ENCODE data around the gene GOLGA5.
"Not testable (repeated sequence)": the region's sequence is repeated elsewhere in the genome, so short reads cannot be mapped to it uniquely, and the experiment has no call there.

GOLGA5 gene

GRCh38 chr14:92841930-92842329 lies 47.8 kb downstream of the GOLGA5 start:
- DNase-seq = no peak

DNA sequence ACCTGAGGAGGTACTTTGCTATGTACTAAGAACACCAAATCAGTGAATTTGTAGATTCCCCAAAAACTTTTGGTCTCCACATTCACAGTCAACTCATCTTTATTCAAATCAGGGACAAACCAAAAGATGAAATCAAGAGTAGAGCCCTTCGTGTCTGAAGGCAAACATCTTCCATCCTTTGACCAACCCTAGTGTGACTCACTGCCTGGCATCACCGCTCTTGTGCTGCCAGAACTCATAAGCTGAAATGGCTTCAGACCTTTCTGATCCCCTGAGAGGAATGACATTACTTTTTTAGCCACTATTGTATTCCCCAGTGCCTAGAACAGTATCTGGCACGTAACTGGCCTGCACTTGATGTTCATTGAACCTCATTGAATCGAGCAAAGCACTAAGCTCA lies 50.1 kb downstream of the GOLGA5 start:
- peak; percentile 6 for DNase-seq

DNA sequence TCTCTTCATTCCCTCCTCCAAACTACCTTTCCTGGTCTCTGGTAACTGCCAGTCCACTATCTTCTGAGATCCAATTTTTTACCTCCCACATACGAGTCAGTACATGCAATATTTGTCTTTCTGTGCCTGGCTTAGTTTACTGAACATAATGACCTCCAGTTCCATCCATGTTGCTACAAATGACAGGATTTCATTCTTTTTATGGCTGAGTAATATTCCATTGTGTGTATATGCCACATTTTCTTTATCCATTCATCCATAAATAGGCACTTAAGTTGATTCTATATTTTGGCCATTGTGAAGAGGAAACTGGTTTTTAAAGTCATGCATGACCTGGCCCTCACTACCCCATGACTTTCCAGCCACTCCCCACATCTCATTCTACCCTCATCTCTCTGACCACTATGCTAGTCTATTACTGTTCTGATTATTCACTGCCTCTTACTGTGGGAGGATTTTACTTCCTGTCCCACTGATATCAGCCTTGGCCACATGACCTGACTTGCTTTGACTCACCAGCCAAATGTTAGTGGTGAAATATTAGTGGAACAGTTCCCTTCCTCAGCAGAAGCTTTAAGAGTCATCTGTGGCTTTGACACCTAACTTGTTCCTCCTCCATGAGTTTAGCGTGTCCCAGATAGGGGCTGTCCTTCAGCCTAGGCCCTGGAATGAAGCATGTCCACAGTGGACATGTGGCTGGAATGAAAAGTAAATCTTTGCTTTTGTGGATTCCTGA lies 52.2 kb downstream of the GOLGA5 start:
- DNase-seq = peak; percentile 64

DNA sequence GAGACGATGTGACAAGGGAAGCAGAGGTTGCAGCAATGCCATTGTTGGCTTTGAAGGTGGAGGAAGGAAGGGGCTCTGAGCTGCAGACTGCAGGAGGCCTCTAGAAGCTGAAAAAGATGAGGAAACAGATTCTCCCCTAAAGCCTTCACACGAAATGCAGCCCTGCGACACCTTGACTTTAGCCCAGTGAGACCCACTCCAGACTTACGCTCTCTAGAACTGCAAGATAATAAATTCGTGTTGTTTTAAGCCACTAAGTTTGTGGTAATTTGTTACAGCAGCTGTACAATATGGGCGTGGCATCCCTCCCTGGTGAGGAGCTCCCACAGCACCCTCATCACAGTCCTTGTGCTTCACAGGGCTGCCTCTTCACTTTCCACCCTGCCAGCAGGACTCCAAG lies 53.2 kb downstream of the GOLGA5 start:
- DNase-seq = no peak

GRCh38 chr14:92847749-92848148 lies 53.6 kb downstream of the GOLGA5 start:
- no peak for DNase-seq

DNA sequence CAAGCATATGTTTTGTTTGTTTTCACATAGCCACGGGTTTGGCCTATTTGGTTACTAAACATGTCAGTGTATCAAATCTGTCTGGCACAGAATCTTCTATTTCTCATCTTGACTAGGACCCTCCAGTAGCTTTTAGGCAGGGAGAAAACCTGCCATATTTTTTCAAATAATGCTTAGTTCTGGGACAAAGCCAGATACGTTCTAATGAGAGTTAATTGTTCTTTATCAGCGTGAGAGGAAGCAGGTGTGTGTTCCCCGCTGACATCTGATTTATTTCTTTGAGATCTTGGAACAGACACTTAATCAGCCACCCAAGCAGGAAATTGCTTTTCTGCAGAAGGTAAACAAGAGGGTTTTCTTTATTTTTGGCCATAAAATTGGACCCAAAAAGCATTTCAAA lies 54.8 kb downstream of the GOLGA5 start:
- no peak for DNase-seq

GRCh38 chr14:92850492-92850891 lies 56.4 kb downstream of the GOLGA5 start:
- peak; percentile 50 for DNase-seq

DNA sequence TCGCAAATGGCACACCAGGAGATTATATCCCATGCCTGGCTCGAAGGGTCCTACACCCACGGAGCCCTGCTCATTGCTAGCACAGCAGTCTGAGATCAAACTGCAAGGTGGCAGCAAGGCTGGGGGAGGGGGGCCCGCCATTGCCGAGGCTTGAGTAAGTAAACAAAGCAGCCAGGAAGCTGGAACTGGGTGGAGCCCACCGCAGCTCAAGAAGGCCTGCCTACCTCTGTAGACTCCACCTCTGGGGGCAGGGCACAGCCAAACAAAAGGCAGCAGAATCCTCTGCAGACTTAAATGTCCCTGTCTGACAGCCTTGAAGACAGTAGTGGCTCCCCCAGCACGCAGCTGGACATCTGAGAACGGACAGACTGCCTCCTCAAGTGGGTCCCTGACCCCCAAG lies 59.0 kb downstream of the GOLGA5 start:
- not testable (repeated sequence) for DNase-seq

GRCh38 chr14:92860049-92860840 lies 66.1 kb downstream of the GOLGA5 start:
- no peak for DNase-seq

- no peak for DNase-seq
These were observed 68.0 kb downstream of the GOLGA5 start for GRCh38 chr14:92861856-92862745.

DNA sequence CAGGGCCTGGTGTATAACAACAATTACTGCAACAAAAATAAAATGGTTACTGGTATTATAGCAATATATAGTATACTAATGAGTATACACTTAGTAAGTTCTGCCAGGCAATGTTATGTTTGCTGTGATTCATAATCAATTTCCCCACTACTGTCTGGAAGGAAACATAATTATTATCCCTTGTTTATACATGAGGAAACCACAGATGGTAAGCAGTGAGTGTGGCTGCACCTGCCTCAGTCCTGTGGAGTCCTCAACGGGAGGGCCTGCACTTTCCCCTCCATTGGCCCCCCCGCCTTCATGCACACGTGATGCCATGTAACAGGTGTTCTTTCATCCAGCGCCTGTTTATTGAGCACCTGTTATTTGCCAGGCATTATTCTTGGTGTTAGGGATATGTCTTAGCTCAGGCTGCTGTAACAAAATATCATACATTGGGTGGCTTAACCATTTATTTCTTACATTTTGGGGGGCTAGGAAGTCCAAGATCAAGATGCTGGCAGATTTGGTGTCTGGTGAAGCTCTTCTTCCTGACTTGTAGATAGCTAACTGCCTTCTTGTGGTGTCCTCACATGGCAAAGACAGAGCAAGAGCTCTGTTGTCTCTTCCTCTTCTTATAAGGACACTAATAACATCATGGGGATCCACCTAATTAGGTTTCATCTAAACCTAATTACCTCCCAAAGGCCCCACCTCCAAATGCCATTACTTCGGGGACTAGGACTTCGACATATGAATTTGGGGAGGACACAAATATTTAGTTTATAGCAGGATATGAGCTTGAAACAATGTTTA lies 69.4 kb downstream of the GOLGA5 start:
- no peak for DNase-seq

DNA sequence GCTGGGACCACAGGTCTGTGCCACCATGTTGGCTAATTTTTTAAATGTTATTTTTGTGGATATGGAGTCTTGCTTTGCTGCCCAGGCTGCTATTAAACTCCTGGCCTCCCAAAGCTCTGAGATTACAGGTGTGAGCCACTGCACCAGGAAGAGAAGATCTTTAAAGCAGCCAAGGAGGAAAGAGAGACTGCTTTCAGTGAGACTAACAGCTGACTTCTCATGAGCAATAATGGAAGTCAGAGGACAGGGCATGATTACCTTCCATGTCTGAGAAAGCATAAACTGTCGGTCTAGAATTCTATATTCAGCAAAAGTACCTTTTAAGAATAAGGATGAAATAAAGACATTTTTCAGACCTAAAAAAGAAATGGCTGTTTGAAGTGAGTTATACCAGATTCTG lies 71.6 kb downstream of the GOLGA5 start:
- DNase-seq = no peak

- peak; percentile 6 for DNase-seq
These were observed 72.2 kb downstream of the GOLGA5 start for GRCh38 chr14:92866181-92866752.

DNA sequence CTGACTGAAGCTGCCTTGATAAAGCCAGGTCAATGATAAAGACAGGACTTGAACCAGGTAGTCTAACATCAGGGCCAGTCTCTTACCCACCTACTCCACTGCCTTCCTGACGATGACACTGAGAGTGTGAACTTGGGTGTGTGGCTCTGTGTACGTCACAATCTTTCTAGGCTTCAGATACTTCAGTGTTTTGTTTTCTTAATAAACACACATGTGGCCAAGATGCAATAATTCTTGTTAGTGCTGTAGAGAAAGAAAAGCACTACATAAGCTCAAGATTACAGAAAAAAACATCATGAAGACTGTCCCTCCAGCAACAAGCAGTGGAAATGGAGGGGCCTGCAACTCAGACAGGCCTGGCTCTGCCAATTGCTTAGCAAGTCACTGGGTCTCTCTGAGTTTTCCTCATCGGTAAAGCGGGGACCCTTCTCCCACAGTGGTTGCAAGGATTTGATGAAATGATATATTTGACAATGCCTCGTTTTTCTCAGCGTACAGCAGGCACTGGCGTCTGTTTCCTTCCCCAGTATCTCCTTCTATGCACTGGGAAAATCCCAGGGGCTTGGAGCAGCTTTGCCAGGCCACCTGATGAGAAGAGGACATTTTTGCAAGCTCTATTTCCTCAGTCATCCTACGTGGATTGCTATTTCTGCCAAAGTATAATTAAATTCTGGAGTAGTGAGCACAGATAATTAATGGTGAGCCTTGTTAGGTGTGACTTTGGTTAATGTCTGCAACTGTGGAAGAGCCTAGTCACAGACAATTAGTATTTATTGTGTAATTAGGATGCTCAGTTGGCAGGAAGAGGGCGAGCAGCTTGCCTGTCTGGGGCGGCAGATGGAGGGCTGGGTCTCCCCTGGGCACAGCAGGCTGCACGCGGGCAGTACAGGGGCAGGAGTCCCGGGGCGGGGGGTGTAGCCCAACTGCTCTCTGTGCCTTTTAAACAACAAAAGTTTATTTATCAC lies 73.1 kb downstream of the GOLGA5 start:
- DNase-seq = no peak

DNA sequence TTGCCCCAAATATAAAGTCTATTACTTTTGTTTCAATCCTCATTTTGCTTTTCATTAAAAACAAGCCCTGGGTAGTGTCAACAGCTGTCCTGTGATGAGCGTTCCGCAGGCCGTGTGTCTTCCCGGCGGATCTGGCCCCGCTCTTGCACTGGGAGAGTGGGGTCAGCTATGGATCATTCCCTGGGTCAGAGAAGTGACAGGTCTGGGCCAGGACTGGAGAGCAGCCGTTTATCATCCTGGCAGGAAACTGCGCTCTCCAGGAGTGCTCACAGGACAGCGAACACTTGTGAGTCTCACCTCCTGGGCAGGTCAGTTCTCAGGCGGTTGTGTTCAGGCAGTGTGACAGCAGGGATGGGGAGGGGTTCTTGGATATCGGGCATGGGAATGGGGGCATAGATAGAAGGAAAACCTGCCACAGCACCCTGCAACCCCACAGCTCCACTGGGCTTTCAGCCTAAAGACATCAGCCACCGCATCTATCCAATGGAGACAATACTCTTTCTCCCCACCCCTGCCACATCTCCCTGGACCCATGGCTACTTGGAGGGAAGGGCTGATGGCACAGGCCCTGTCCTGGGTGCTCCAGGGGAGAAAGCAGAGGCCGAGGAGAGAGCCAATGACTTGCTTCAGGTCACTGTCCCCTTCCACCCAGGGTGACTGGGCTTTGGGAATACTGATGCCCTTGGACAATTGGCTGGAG lies 81.0 kb downstream of the GOLGA5 start:
- DNase-seq = no peak

GRCh38 chr14:92877757-92878431 lies 83.8 kb downstream of the GOLGA5 start:
- no peak for DNase-seq

- no peak for DNase-seq
These were observed 86.2 kb downstream of the GOLGA5 start for GRCh38 chr14:92880351-92880750.

DNA sequence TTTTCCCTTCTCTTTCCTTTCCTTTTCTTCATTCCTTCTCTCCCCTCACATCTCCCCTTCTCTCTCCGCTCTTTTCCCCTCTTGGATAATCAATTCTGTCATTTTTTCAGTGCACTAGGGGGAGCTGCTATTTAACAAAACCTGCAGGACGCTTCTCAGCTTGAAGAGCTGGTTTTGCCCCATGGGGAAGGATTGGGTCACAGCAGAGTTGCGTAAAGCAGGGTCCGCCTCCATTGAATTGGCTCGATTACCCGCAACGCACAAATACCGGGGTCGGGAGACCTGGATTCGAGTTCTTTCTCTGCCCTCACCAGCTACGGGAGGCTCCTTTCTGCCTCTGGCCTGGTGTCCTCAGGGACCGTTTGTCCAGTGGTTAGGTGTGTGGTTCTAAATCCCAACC lies 86.7 kb downstream of the GOLGA5 start:
- peak; percentile 16 for DNase-seq

DNA sequence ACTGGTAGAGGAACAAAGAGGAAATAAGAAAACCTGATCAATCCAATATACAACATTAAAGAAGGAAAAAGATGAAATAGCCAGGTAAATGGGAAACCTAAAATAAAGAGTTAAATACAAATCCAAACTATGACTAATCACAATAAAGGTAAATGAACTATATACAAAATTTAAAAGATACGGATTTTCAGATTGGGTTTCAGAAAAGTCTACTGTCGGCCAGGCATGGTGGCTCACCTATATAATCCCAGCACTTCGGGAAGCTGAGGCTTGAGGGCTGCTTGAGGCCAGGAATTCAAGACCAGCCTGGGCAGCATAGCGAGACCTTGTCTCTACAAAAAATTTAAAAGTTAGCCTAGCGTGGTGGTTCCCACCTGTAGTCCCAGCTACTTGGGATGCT lies 89.0 kb downstream of the GOLGA5 start:
- DNase-seq = no peak

DNA sequence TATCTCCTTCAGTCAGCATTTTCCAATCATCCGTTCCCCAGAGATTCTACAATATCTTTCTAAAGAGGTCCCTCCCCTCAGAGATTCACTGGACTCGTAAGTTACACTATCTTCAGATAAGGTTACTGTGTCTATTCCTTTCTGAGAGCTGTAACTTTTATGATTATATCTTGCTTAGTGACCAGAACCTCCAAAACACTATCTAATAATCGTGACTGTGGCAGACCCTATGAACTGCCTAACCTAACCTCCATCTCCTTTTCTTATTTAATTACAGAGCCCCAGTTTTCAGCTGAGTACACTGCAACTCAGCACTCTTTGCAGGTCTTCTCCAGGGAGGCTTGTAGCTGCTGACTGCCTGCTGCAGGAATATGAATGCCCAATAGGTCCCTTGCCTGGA lies 90.3 kb downstream of the GOLGA5 start:
- DNase-seq = no peak
